ENCODE results near the gene SRPK1. TPM values are rescaled to one million over a fixed set of nuclear protein-coding genes. Genes with fewer than 3 reads are reported as not detected.

Gene SRPK1
- total and polyA plus RNA-seq, 2 of the 13 experiments (the other 11 are each of a cell fraction or from before 2014, with no cell fraction given): 56.4 to 142 TPM

DNA sequence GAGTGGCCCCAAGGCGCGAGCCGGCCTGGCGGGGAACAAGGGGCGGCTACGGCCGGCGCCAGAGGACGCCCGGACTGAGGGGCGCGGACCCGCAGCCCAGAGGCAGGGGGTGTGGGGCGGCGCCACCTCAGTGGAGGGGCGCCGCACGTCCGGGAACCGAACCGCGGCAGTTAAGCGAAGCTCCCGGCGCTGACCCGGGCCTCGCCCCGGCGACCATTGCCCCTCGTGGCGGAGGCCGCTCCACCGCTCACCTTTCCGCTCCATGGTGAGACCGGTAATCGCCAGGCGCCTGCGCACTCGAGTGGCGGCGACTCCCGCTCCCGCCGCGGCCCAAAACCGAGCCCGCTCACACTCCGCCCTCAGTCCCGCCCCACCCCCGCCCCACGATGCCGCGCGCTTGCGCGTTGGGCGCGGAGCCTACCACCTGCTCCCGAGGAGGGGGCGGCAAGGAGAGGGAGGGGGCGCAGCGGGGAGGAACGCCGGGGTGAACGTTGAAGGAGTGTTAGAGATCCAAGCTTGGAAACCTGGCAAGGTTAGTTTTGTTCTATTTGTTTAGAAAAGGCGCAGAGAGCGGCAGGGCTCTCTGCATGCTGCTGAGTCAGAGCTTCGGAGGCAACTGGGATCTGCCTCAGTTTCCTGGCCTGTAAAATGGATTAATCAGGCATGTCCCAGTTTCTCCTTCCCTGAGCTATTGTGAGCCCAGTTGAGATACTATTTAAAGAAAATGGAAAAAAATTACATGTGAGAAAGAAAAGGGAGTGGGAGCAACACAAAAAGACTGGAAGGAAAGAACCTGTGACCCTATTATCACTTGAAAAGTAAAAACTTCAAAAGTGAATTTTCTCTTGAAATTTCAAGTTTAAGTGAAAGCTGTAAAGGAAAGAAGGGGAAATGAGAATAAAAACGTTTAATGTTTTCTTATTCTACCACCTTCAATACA is at the start of gene SRPK1 (continued):
- TF ChIP-seq, protein P1, sequence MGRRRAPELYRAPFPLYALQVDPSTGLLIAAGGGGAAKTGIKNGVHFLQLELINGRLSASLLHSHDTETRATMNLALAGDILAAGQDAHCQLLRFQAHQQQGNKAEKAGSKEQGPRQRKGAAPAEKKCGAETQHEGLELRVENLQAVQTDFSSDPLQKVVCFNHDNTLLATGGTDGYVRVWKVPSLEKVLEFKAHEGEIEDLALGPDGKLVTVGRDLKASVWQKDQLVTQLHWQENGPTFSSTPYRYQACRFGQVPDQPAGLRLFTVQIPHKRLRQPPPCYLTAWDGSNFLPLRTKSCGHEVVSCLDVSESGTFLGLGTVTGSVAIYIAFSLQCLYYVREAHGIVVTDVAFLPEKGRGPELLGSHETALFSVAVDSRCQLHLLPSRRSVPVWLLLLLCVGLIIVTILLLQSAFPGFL (CRISPR knock-in tag; IDR thresholded peaks at IDR 0.05): no peak
- TF ChIP-seq NR1H2 (CRISPR knock-in tag; IDR thresholded peaks at IDR 0.05; ENCODE audit: borderline replicate concordance, low read depth) (0 out of 2 replicates have a peak, but pooled peaks have one; percentile 76), SIX4 (CRISPR knock-in tag; IDR thresholded peaks at IDR 0.05) (no peak), SALL1 (CRISPR knock-in tag; IDR thresholded peaks at IDR 0.05) (peak; percentile 83), ZNF790 (CRISPR knock-in tag; IDR thresholded peaks at IDR 0.05; ENCODE audit: borderline replicate concordance) (peak; percentile 95; the same call in 1 of the 2 replicates), KDM2A (CRISPR knock-in tag; IDR thresholded peaks at IDR 0.05; ENCODE audit: borderline replicate concordance, low read depth) (peak; percentile 90), FOSL1 (CRISPR knock-in tag; IDR thresholded peaks at IDR 0.05; ENCODE audit: borderline replicate concordance) (no peak), ZNF766 (CRISPR knock-in tag; IDR thresholded peaks at IDR 0.05; ENCODE audit: borderline replicate concordance) (peak; percentile 84; the same call in 1 of the 2 replicates), ATM (IDR thresholded peaks at IDR 0.05; ENCODE audit: borderline replicate concordance) (no peak), NR3C1 (CRISPR knock-in tag; IDR thresholded peaks at IDR 0.05) (no peak), RBM22 (optimal IDR thresholded peaks at IDR 0.05; ENCODE audit: low read length) (no peak)
- TF ChIP-seq, protein P2, sequence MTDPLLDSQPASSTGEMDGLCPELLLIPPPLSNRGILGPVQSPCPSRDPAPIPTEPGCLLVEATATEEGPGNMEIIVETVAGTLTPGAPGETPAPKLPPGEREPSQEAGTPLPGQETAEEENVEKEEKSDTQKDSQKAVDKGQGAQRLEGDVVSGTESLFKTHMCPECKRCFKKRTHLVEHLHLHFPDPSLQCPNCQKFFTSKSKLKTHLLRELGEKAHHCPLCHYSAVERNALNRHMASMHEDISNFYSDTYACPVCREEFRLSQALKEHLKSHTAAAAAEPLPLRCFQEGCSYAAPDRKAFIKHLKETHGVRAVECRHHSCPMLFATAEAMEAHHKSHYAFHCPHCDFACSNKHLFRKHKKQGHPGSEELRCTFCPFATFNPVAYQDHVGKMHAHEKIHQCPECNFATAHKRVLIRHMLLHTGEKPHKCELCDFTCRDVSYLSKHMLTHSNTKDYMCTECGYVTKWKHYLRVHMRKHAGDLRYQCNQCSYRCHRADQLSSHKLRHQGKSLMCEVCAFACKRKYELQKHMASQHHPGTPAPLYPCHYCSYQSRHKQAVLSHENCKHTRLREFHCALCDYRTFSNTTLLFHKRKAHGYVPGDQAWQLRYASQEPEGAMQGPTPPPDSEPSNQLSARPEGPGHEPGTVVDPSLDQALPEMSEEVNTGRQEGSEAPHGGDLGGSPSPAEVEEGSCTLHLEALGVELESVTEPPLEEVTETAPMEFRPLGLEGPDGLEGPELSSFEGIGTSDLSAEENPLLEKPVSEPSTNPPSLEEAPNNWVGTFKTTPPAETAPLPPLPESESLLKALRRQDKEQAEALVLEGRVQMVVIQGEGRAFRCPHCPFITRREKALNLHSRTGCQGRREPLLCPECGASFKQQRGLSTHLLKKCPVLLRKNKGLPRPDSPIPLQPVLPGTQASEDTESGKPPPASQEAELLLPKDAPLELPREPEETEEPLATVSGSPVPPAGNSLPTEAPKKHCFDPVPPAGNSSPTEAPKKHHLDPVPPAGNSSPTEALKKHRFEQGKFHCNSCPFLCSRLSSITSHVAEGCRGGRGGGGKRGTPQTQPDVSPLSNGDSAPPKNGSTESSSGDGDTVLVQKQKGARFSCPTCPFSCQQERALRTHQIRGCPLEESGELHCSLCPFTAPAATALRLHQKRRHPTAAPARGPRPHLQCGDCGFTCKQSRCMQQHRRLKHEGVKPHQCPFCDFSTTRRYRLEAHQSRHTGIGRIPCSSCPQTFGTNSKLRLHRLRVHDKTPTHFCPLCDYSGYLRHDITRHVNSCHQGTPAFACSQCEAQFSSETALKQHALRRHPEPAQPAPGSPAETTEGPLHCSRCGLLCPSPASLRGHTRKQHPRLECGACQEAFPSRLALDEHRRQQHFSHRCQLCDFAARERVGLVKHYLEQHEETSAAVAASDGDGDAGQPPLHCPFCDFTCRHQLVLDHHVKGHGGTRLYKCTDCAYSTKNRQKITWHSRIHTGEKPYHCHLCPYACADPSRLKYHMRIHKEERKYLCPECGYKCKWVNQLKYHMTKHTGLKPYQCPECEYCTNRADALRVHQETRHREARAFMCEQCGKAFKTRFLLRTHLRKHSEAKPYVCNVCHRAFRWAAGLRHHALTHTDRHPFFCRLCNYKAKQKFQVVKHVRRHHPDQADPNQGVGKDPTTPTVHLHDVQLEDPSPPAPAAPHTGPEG (CRISPR knock-in tag; IDR thresholded peaks at IDR 0.05): peak; percentile 71; the same call in 1 of the 2 replicates
- TF ChIP-seq, protein P3, sequence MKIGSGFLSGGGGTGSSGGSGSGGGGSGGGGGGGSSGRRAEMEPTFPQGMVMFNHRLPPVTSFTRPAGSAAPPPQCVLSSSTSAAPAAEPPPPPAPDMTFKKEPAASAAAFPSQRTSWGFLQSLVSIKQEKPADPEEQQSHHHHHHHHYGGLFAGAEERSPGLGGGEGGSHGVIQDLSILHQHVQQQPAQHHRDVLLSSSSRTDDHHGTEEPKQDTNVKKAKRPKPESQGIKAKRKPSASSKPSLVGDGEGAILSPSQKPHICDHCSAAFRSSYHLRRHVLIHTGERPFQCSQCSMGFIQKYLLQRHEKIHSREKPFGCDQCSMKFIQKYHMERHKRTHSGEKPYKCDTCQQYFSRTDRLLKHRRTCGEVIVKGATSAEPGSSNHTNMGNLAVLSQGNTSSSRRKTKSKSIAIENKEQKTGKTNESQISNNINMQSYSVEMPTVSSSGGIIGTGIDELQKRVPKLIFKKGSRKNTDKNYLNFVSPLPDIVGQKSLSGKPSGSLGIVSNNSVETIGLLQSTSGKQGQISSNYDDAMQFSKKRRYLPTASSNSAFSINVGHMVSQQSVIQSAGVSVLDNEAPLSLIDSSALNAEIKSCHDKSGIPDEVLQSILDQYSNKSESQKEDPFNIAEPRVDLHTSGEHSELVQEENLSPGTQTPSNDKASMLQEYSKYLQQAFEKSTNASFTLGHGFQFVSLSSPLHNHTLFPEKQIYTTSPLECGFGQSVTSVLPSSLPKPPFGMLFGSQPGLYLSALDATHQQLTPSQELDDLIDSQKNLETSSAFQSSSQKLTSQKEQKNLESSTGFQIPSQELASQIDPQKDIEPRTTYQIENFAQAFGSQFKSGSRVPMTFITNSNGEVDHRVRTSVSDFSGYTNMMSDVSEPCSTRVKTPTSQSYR (CRISPR knock-in tag; IDR thresholded peaks at IDR 0.05; ENCODE audit: borderline replicate concordance): peak; percentile 77
- TF ChIP-seq, protein P4, sequence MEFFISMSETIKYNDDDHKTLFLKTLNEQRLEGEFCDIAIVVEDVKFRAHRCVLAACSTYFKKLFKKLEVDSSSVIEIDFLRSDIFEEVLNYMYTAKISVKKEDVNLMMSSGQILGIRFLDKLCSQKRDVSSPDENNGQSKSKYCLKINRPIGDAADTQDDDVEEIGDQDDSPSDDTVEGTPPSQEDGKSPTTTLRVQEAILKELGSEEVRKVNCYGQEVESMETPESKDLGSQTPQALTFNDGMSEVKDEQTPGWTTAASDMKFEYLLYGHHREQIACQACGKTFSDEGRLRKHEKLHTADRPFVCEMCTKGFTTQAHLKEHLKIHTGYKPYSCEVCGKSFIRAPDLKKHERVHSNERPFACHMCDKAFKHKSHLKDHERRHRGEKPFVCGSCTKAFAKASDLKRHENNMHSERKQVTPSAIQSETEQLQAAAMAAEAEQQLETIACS (CRISPR knock-in tag; IDR thresholded peaks at IDR 0.05): 0 out of 2 replicates have a peak, but pooled peaks have one; percentile 26
- TF ChIP-seq, protein P5, sequence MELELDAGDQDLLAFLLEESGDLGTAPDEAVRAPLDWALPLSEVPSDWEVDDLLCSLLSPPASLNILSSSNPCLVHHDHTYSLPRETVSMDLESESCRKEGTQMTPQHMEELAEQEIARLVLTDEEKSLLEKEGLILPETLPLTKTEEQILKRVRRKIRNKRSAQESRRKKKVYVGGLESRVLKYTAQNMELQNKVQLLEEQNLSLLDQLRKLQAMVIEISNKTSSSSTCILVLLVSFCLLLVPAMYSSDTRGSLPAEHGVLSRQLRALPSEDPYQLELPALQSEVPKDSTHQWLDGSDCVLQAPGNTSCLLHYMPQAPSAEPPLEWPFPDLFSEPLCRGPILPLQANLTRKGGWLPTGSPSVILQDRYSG (CRISPR knock-in tag; IDR thresholded peaks at IDR 0.05): no peak

Measured in HepG2 (cell line).